Thyroid gland (tissue), 4 donors: ENCODE data around the gene LUC7L.

Source experiments
- POLR2A ChIP-seq, 2 donors: fragments of 450-650 bp; IDR thresholded peaks; one replicate each; pipeline ENCODE4 v1.6.1; 2017; ENCODE audit warnings: antibody characterized with exemption in 2 of 2, mild to moderate bottlenecking in 2 of 2, moderate library complexity in 1 of 2
- TF ChIP-seq, protein P1 (sequence below), 6 experiments: fragments of 200-600 bp in 3 of 6; fragments of 450-650 bp in 3 of 6; sonication (generic) in 3 of 6; IDR thresholded peaks; one replicate each; pipeline ENCODE4 v1.5.1; 2016 to 2019; ENCODE audit warnings: antibody characterized with exemption in 6 of 6, mild to moderate bottlenecking in 2 of 6, inconsistent platforms in 1 of 6, moderate library complexity in 1 of 6

DNA sequence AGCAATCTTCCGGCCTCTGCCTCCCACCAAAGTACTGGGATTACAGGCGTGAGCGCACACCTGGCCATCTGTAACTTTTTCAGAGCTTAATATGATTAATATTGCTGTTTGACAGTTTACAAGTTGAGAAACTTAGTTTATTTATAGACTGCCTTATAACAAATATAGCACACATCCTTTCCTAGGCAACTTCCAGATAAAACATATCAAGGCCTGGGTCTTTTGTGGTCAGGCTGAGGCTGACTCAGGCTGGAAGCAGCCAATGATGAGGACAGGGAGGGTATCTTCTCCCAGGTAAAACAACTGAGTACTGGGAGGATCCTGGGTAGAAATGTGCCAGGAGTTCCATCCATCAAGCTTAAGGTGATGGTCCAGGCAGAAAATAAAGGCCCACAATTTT lies 16.2 kb downstream of the LUC7L start:
- TF ChIP-seq, protein P1, sequence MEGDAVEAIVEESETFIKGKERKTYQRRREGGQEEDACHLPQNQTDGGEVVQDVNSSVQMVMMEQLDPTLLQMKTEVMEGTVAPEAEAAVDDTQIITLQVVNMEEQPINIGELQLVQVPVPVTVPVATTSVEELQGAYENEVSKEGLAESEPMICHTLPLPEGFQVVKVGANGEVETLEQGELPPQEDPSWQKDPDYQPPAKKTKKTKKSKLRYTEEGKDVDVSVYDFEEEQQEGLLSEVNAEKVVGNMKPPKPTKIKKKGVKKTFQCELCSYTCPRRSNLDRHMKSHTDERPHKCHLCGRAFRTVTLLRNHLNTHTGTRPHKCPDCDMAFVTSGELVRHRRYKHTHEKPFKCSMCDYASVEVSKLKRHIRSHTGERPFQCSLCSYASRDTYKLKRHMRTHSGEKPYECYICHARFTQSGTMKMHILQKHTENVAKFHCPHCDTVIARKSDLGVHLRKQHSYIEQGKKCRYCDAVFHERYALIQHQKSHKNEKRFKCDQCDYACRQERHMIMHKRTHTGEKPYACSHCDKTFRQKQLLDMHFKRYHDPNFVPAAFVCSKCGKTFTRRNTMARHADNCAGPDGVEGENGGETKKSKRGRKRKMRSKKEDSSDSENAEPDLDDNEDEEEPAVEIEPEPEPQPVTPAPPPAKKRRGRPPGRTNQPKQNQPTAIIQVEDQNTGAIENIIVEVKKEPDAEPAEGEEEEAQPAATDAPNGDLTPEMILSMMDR (IDR thresholded peaks at IDR 0.05): no peak
- no peak for TF ChIP-seq POLR2A (IDR thresholded peaks at IDR 0.05)
